Type B pancreatic cell (in vitro differentiated cells): ENCODE data around the gene WDTC1. TPM values are rescaled to one million over a fixed set of nuclear protein-coding genes. Genes with fewer than 3 reads are reported as not detected.

Source experiments
- DNase-seq: peaks from one replicate; pipeline ENCODE4 v3.0.0; 2021; ENCODE audit warnings: mixed read lengths; ENCODE audit not compliant: unreplicated experiment; ENCODE audit errors: extremely low spot score
- H3K27ac Mint-ChIP-seq: 2 replicates; pipeline ENCODE4 v1.8.0; 2021; ENCODE audit warnings: mild to moderate bottlenecking, mixed read lengths
- H3K27me3 Mint-ChIP-seq: 2 replicates; pipeline ENCODE4 v1.8.0; 2021; ENCODE audit warnings: mixed read lengths
- H3K36me3 Mint-ChIP-seq: 2 replicates; pipeline ENCODE4 v1.8.0; 2021; ENCODE audit warnings: mixed read lengths
- H3K4me1 Mint-ChIP-seq: one replicate; pipeline ENCODE4 v1.8.0; 2021; ENCODE audit warnings: mixed read lengths; ENCODE audit not compliant: unreplicated experiment
- H3K4me3 Mint-ChIP-seq: 2 replicates; pipeline ENCODE4 v1.8.0; 2021; ENCODE audit warnings: mild to moderate bottlenecking, mixed read lengths
- H3K9me3 Mint-ChIP-seq: 2 replicates; pipeline ENCODE4 v1.8.0; 2021; ENCODE audit warnings: mixed read lengths
- CTCF ChIP-seq: fragments of 200-600 bp; sonication (generic); conservative IDR thresholded peaks from 2 replicates; pipeline ENCODE4 v1.5.0; 2021; ENCODE audit warnings: antibody characterized with exemption, mild to moderate bottlenecking
- total RNA-seq: library from RNA; stranded (reverse); gene quantifications from 2 replicates; pipeline ENCODE4 v1.2.1, GENCODE V29; 2021; ENCODE audit warnings: low replicate concordance

The WDTC1 gene
- total RNA-seq, 1 donor from 2014 or later, result 33.7 TPM

DNA sequence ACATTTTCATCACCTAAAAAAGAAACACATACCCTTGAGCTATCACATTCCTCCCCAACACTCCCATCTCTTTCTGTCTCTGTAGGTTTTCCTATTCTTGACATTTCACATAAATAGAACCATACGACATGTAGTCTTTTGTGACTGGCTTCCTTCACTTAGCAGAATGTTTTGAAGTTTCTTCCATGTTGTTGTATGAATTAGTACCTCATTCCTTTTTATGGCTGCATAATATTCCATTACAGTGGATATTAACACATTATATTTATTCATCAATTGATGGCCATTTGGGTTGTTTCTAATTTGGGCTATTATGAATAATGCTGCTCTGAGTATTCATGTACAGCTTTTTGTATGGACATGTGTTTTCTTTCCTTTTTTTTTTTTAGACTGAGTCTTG, 11.8 kb downstream of the WDTC1 start:
- Mint-ChIP-seq H3K9me3 (no peaks in the 10 kb centered on the region), H3K36me3 (peaks cover 14% of the 10 kb centered on the region), H3K27me3 (no peaks in the 10 kb centered on the region), H3K27ac (no peak overlapping the region), H3K4me3 (no peak overlapping the region), H3K4me1 (no peaks in the 10 kb centered on the region)
- no peak for DNase-seq
- TF ChIP-seq CTCF, result no peak

- Mint-ChIP-seq H3K27ac (no peak overlapping the region), H3K27me3 (no peaks in the 10 kb centered on the region), H3K9me3 (no peaks in the 10 kb centered on the region), H3K4me3 (no peak overlapping the region), H3K4me1 (peaks cover 3% of the 10 kb centered on the region), H3K36me3 (peaks cover 9% of the 10 kb centered on the region)
- no peak for DNase-seq
- no peak for TF ChIP-seq CTCF
Measured at GRCh38 chr1:27253596-27253995, 19.2 kb downstream of the WDTC1 start.

GRCh38 chr1:27255136-27255535, 20.7 kb downstream of the WDTC1 start:
- no peaks in the 10 kb centered on the region for H3K27me3 Mint-ChIP-seq
- TF ChIP-seq CTCF, result no peak
- peaks cover 9% of the 10 kb centered on the region for H3K36me3 Mint-ChIP-seq
- peaks cover 3% of the 10 kb centered on the region for H3K4me1 Mint-ChIP-seq
- H3K9me3 Mint-ChIP-seq, result no peaks in the 10 kb centered on the region
- no peak for DNase-seq
- H3K4me3 Mint-ChIP-seq, result no peak overlapping the region
- no peak overlapping the region for H3K27ac Mint-ChIP-seq

GRCh38 chr1:27257155-27257554, 22.7 kb downstream of the WDTC1 start:
- Mint-ChIP-seq H3K9me3 (no peaks in the 10 kb centered on the region), H3K27me3 (no peaks in the 10 kb centered on the region)

DNA sequence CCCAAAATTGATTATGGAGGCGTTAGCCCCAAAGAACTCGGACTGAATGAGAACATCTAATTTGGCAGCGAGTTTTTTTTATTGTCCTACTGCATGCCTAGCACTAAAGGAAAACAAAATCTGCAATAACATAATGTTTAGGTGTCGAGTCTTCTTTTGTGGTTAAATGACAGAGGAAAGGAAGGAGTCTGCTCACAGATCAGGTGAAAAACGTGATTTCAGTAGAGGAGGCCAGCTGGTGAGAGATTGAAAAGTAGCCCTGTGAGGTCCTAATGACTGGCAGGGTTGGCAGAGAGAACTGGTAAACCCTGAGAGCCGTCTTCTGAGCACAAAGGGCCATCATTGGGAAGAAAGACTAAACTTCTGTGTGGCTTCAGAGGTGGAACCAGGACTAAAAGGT, 24.2 kb downstream of the WDTC1 start:
- no peak overlapping the region for H3K4me3 Mint-ChIP-seq
- no peak for TF ChIP-seq CTCF
- H3K27ac Mint-ChIP-seq, result no peak overlapping the region
- H3K27me3 Mint-ChIP-seq, result no peaks in the 10 kb centered on the region
- H3K4me1 Mint-ChIP-seq, result peaks cover 3% of the 10 kb centered on the region
- H3K36me3 Mint-ChIP-seq, result peaks cover 13% of the 10 kb centered on the region
- DNase-seq, result no peak
- no peaks in the 10 kb centered on the region for H3K9me3 Mint-ChIP-seq

More at GRCh38 chr1:27257155-27257554, 22.7 kb downstream of the WDTC1 start:
- Mint-ChIP-seq H3K4me1 (peaks cover 3% of the 10 kb centered on the region), H3K36me3 (peaks cover 13% of the 10 kb centered on the region), H3K27ac (no peak overlapping the region), H3K4me3 (no peak overlapping the region)
- no peak for DNase-seq
- TF ChIP-seq CTCF, result no peak

DNA sequence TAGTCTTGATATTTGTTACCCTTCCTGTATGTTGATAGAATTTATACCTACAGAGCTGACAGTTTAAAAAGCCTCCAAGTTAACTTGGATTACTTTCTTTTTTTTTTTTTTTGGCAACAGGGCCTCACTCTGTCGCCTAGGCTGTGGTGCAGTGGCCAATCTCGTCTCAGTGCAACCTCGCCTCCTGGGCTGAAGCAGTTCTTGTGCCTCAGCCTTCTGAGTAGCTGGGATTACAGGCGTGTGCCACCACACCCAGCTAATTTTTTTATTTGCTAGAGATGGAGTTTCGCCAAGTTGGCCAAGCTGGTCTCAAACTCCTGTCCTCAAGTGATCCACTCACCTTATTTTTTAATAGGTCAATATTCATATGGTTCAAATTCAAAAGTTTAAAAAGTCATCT, 32.7 kb downstream of the WDTC1 start:
- Mint-ChIP-seq H3K27ac (no peak overlapping the region), H3K27me3 (no peaks in the 10 kb centered on the region), H3K9me3 (no peaks in the 10 kb centered on the region), H3K4me1 (no peaks in the 10 kb centered on the region), H3K4me3 (no peak overlapping the region), H3K36me3 (peaks cover 4% of the 10 kb centered on the region)
- no peak for DNase-seq
- no peak for TF ChIP-seq CTCF
